ENCODE data around the gene TTYH2.

Gene TTYH2

GRCh38 chr17:74296548-74296936, 83.2 kb downstream of the TTYH2 start:
- DNase-seq: peak; percentile 44

GRCh38 chr17:74297941-74298340, 84.6 kb downstream of the TTYH2 start:
- DNase-seq: no peak

GRCh38 chr17:74298778-74299177, 85.4 kb downstream of the TTYH2 start:
- DNase-seq: no peak

GRCh38 chr17:74299226-74300009, 86.0 kb downstream of the TTYH2 start:
- DNase-seq: no peak

- no peak for DNase-seq
Measured at GRCh38 chr17:74303305-74303704, 89.9 kb downstream of the TTYH2 start.

GRCh38 chr17:74304184-74304583, 90.8 kb downstream of the TTYH2 start:
- DNase-seq: no peak

GRCh38 chr17:74305865-74306654, 92.7 kb downstream of the TTYH2 start:
- peak; percentile 39 for DNase-seq

- DNase-seq: no peak
Measured at GRCh38 chr17:74307984-74308773, 94.8 kb downstream of the TTYH2 start.

GRCh38 chr17:74309902-74310301, 96.5 kb downstream of the TTYH2 start:
- no peak for DNase-seq
